Effector memory CD8-positive, alpha-beta T cell (primary cell): ENCODE data around the gene ATP6V0C.
A peak's percentile ranks its signal among the peaks of the same experiment; 100 is the strongest.
"Not testable (repeated sequence)": the region's sequence is repeated elsewhere in the genome, so short reads cannot be mapped to it uniquely, and the experiment has no call there.

Experiments
- ATAC-seq: fragments of 150-1000 bp; cut with Tn5 transposase; replicated peaks from 2 replicates; pipeline ENCODE4 v1.10.0; 2021; ENCODE audit warnings: mild to moderate bottlenecking, moderate library complexity
- DNase-seq, 3 experiments: peaks; one replicate each; pipeline ENCODE4 v3.0.0; 2021
- H3K27ac Mint-ChIP-seq, 2 donors: one replicate each; pipeline ENCODE4 v1.8.0; 2022; ENCODE audit warnings: mild to moderate bottlenecking in 2 of 2, mixed read lengths in 2 of 2, moderate library complexity in 2 of 2
- H3K27me3 Mint-ChIP-seq, 2 donors: one replicate each; pipeline ENCODE4 v1.8.0; 2022; ENCODE audit warnings: mixed read lengths in 2 of 2
- H3K36me3 Mint-ChIP-seq: one replicate; pipeline ENCODE4 v1.8.0; 2022; ENCODE audit warnings: mild to moderate bottlenecking, moderate library complexity, mixed read lengths; ENCODE audit not compliant: insufficient read depth
- H3K4me1 Mint-ChIP-seq, 2 donors: one replicate each; pipeline ENCODE4 v1.8.0; 2022; ENCODE audit warnings: low read depth in 2 of 2, mixed read lengths in 2 of 2
- H3K4me3 Mint-ChIP-seq, 2 donors: one replicate each; pipeline ENCODE4 v1.8.0; 2022; ENCODE audit warnings: mild to moderate bottlenecking in 2 of 2, mixed read lengths in 2 of 2, moderate library complexity in 2 of 2
- H3K9me3 Mint-ChIP-seq, 2 donors: one replicate each; pipeline ENCODE4 v1.8.0; 2022; ENCODE audit warnings: mixed read lengths in 2 of 2

ATP6V0C gene

GRCh38 chr16:2471653-2472487 lies 41.9 kb upstream of the ATP6V0C start:
- Mint-ChIP-seq H3K27me3 (peaks cover 13 to 54% of the 10 kb centered on the region in 2 donors), H3K27ac (no peak overlapping the region), H3K4me3 (peak overlapping the region in 1 of 2 donors; percentile 21), H3K4me1 (peaks cover 14 to 19% of the 10 kb centered on the region in 2 donors), H3K9me3 (no peaks in the 10 kb centered on the region), H3K36me3 (no peaks in the 10 kb centered on the region)
- ATAC-seq (no peak), DNase-seq (no peak)

- peaks cover 13 to 48% of the 10 kb centered on the region in 2 donors for H3K27me3 Mint-ChIP-seq
- no peaks in the 10 kb centered on the region for H3K36me3 Mint-ChIP-seq
- H3K4me1 Mint-ChIP-seq: peaks cover 16 to 22% of the 10 kb centered on the region in 2 donors
- H3K4me3 Mint-ChIP-seq: no peak overlapping the region
- no peak overlapping the region for H3K27ac Mint-ChIP-seq
- no peak for ATAC-seq
- DNase-seq: no peak
- H3K9me3 Mint-ChIP-seq: no peaks in the 10 kb centered on the region
Observed at GRCh38 chr16:2472488-2472864, 41.3 kb upstream of the ATP6V0C start.

- H3K4me3 Mint-ChIP-seq: peak overlapping the region; percentile 55 to 61
- no peaks in the 10 kb centered on the region for H3K36me3 Mint-ChIP-seq
- peaks cover 20 to 26% of the 10 kb centered on the region in 2 donors for H3K4me1 Mint-ChIP-seq
- H3K9me3 Mint-ChIP-seq: no peaks in the 10 kb centered on the region
- peaks cover 13 to 46% of the 10 kb centered on the region in 2 donors for H3K27me3 Mint-ChIP-seq
- ATAC-seq: no peak
- DNase-seq: no peak
- H3K27ac Mint-ChIP-seq: no peak overlapping the region
Observed at GRCh38 chr16:2472885-2473445, 40.8 kb upstream of the ATP6V0C start.

GRCh38 chr16:2473446-2473926 lies 40.3 kb upstream of the ATP6V0C start:
- Mint-ChIP-seq H3K4me3 (peak overlapping the region; percentile 55 to 61), H3K9me3 (no peaks in the 10 kb centered on the region), H3K36me3 (no peaks in the 10 kb centered on the region), H3K4me1 (peaks cover 21 to 26% of the 10 kb centered on the region in 2 donors), H3K27ac (no peak overlapping the region), H3K27me3 (peaks cover 13 to 41% of the 10 kb centered on the region in 2 donors)
- ATAC-seq (peak; percentile 11), DNase-seq (no peak)

- no peaks in the 10 kb centered on the region for H3K36me3 Mint-ChIP-seq
- no peaks in the 10 kb centered on the region for H3K9me3 Mint-ChIP-seq
Observed at GRCh38 chr16:2473999-2474876, 39.5 kb upstream of the ATP6V0C start.

GRCh38 chr16:2474877-2475412 lies 38.8 kb upstream of the ATP6V0C start, which contains the start of gene TBC1D24:
TBC1D24 (plus strand) TSS chr16:2475127; CDS start chr16:2496149, 21,022 bp downstream.
- Mint-ChIP-seq H3K4me1 (peaks cover 19 to 26% of the 10 kb centered on the region in 2 donors), H3K27me3 (peaks cover 7 to 27% of the 10 kb centered on the region in 2 donors), H3K27ac (no peak within 1 kb of the TSS), H3K9me3 (no peaks in the 10 kb centered on the region), H3K36me3 (no peaks in the 10 kb centered on the region), H3K4me3 (peak within 1 kb of the TSS; percentile 71 to 75)
- DNase-seq (peak; percentile 60 to 68 (median 62)), ATAC-seq (peak; percentile 63)

More at GRCh38 chr16:2473999-2474876, 39.5 kb upstream of the ATP6V0C start:
- Mint-ChIP-seq H3K4me1 (peaks cover 21 to 26% of the 10 kb centered on the region in 2 donors), H3K27me3 (peaks cover 13 to 34% of the 10 kb centered on the region in 2 donors), H3K4me3 (peak overlapping the region; percentile 71 to 75), H3K27ac (no peak overlapping the region)
- ATAC-seq: peak; percentile 75
- peak; percentile 41 to 58 (median 49) for DNase-seq

GRCh38 chr16:2475413-2476344 lies 38.1 kb upstream of the ATP6V0C start:
- ATAC-seq (peak; percentile 45), DNase-seq (peak in 1 of 3 experiments; percentile 31)
- Mint-ChIP-seq H3K9me3 (no peaks in the 10 kb centered on the region), H3K4me3 (peak overlapping the region; percentile 71 to 75), H3K27me3 (peaks cover 0 to 19% of the 10 kb centered on the region in 2 donors), H3K27ac (no peak overlapping the region), H3K36me3 (no peaks in the 10 kb centered on the region), H3K4me1 (peaks cover 15 to 26% of the 10 kb centered on the region in 2 donors)

GRCh38 chr16:2476345-2476720 lies 37.4 kb upstream of the ATP6V0C start:
- peaks cover 0 to 18% of the 10 kb centered on the region in 2 donors for H3K27me3 Mint-ChIP-seq
- peaks cover 15 to 26% of the 10 kb centered on the region in 2 donors for H3K4me1 Mint-ChIP-seq
- ATAC-seq (no peak), DNase-seq (no peak)
- no peaks in the 10 kb centered on the region for H3K9me3 Mint-ChIP-seq
- H3K27ac Mint-ChIP-seq: peak overlapping the region in 1 of 2 donors; percentile 28
- no peaks in the 10 kb centered on the region for H3K36me3 Mint-ChIP-seq
- peak overlapping the region; percentile 71 to 75 for H3K4me3 Mint-ChIP-seq

GRCh38 chr16:2476741-2477140 lies 37.0 kb upstream of the ATP6V0C start:
- peaks cover 0 to 18% of the 10 kb centered on the region in 2 donors for H3K27me3 Mint-ChIP-seq
- no peaks in the 10 kb centered on the region for H3K36me3 Mint-ChIP-seq
- ATAC-seq (no peak), DNase-seq (no peak)
- H3K9me3 Mint-ChIP-seq: no peaks in the 10 kb centered on the region
- peak overlapping the region in 1 of 2 donors; percentile 28 for H3K27ac Mint-ChIP-seq
- H3K4me1 Mint-ChIP-seq: peaks cover 15 to 26% of the 10 kb centered on the region in 2 donors
- H3K4me3 Mint-ChIP-seq: peak overlapping the region; percentile 71 to 75

GRCh38 chr16:2477327-2477726 lies 36.4 kb upstream of the ATP6V0C start:
- Mint-ChIP-seq H3K27me3 (peaks cover 0 to 12% of the 10 kb centered on the region in 2 donors), H3K27ac (no peak overlapping the region), H3K4me3 (no peak overlapping the region), H3K9me3 (no peaks in the 10 kb centered on the region), H3K36me3 (no peaks in the 10 kb centered on the region), H3K4me1 (peaks cover 18 to 30% of the 10 kb centered on the region in 2 donors)
- DNase-seq (no peak), ATAC-seq (no peak)

- ATAC-seq (no peak), DNase-seq (no peak)
- no peaks in the 10 kb centered on the region for H3K36me3 Mint-ChIP-seq
- H3K4me1 Mint-ChIP-seq: peaks cover 15 to 31% of the 10 kb centered on the region in 2 donors
- H3K4me3 Mint-ChIP-seq: no peak overlapping the region
- H3K27ac Mint-ChIP-seq: peak overlapping the region; percentile 21 to 22
- H3K27me3 Mint-ChIP-seq: peaks cover 0 to 3% of the 10 kb centered on the region in 2 donors
- no peaks in the 10 kb centered on the region for H3K9me3 Mint-ChIP-seq
Observed at GRCh38 chr16:2478279-2478678, 35.5 kb upstream of the ATP6V0C start.

GRCh38 chr16:2479996-2480395 lies 33.8 kb upstream of the ATP6V0C start:
- not testable (repeated sequence) for DNase-seq, ATAC-seq, H3K36me3 Mint-ChIP-seq, H3K4me3 Mint-ChIP-seq, H3K27ac Mint-ChIP-seq, H3K27me3 Mint-ChIP-seq, H3K9me3 Mint-ChIP-seq
- H3K4me1 Mint-ChIP-seq: peaks cover 14 to 29% of the 10 kb centered on the region in 2 donors
